WTC11 (cell line): ENCODE data around the gene GLMN. TPM values are rescaled to one million over a fixed set of nuclear protein-coding genes. Genes with fewer than 3 reads are reported as not detected.

Source experiments
- ARID4B ChIP-seq: sonication (generic); formaldehyde crosslinking; IDR thresholded peaks from 2 replicates; pipeline ENCODE4 v1.8.0; 2023; ENCODE audit warnings: missing genetic modification reagents, mild to moderate bottlenecking, borderline replicate concordance
- ATF2 ChIP-seq: sonication (generic); formaldehyde crosslinking; IDR thresholded peaks from 2 replicates; pipeline ENCODE4 v1.8.1; 2022; ENCODE audit warnings: low read depth, missing genetic modification reagents, borderline replicate concordance
- CBFB ChIP-seq: sonication (generic); formaldehyde crosslinking; IDR thresholded peaks from 2 replicates; pipeline ENCODE4 v1.8.1; 2022; ENCODE audit warnings: mild to moderate bottlenecking, low read depth, missing genetic modification reagents
- CTCF ChIP-seq: fragments of 200-600 bp; IDR thresholded peaks from 2 replicates; pipeline ENCODE4 v1.8.0; 2022; ENCODE audit warnings: antibody characterized with exemption
- E2F5 ChIP-seq: sonication (generic); formaldehyde crosslinking; IDR thresholded peaks from 2 replicates; pipeline ENCODE4 v1.8.1; 2022; ENCODE audit warnings: mild to moderate bottlenecking, moderate library complexity, missing genetic modification reagents
- FOXK1 ChIP-seq: sonication (generic); formaldehyde crosslinking; IDR thresholded peaks from 2 replicates; pipeline ENCODE4 v1.8.0; 2022; ENCODE audit warnings: mild to moderate bottlenecking, moderate library complexity, missing genetic modification reagents
- JAZF1 ChIP-seq: fragments of 250-450 bp; sonication (Bioruptor Pico); IDR thresholded peaks from 2 replicates; pipeline ENCODE4 v1.9.0; 2021; ENCODE audit warnings: moderate library complexity, mild to moderate bottlenecking, inconsistent platforms
- JUN ChIP-seq: sonication (generic); formaldehyde crosslinking; IDR thresholded peaks from 2 replicates; pipeline ENCODE4 v1.8.0; 2023; ENCODE audit warnings: mild to moderate bottlenecking, missing genetic modification reagents
- NR1H2 ChIP-seq: sonication (generic); formaldehyde crosslinking; IDR thresholded peaks from 2 replicates; pipeline ENCODE4 v1.9.0; 2021; ENCODE audit warnings: mild to moderate bottlenecking, moderate library complexity, missing genetic modification reagents
- NR3C1 ChIP-seq: sonication (generic); formaldehyde crosslinking; conservative IDR thresholded peaks from 2 replicates; pipeline ENCODE4 v1.8.1; 2023; ENCODE audit warnings: low read depth, mild to moderate bottlenecking, missing genetic modification reagents
- PRRX2 ChIP-seq: fragments of 250-450 bp; sonication (Bioruptor Pico); IDR thresholded peaks from 2 replicates; pipeline ENCODE4 v1.8.0; 2021; ENCODE audit warnings: mild to moderate bottlenecking
- RORB ChIP-seq: fragments of 250-450 bp; sonication (Bioruptor Pico); IDR thresholded peaks from 2 replicates; pipeline ENCODE4 v1.9.0; 2021; ENCODE audit warnings: mild to moderate bottlenecking
- SP1 ChIP-seq: sonication (generic); formaldehyde crosslinking; conservative IDR thresholded peaks from 2 replicates; pipeline ENCODE4 v1.8.1; 2022; ENCODE audit warnings: missing genetic modification reagents
- STAT6 ChIP-seq: sonication (generic); formaldehyde crosslinking; conservative IDR thresholded peaks from 2 replicates; pipeline ENCODE4 v1.8.1; 2023; ENCODE audit warnings: mild to moderate bottlenecking, low read depth, missing genetic modification reagents, moderate library complexity
- TEAD1 ChIP-seq: sonication (generic); formaldehyde crosslinking; IDR thresholded peaks from 2 replicates; pipeline ENCODE4 v1.8.0; 2022; ENCODE audit warnings: mild to moderate bottlenecking, missing genetic modification reagents
- ZNF232 ChIP-seq: sonication (generic); formaldehyde crosslinking; IDR thresholded peaks from 2 replicates; pipeline ENCODE4 v1.8.0; 2022; ENCODE audit warnings: mild to moderate bottlenecking, missing genetic modification reagents
- total RNA-seq: library from RNA; stranded (reverse); gene quantifications from 3 replicates; pipeline ENCODE4 v1.2.3, GENCODE V29; 2021

GLMN gene
- total RNA-seq, 1 experiment from 2014 or later = 20.9 TPM

GRCh38 chr1:92298573-92299476 is at the start of gene GLMN, which contains the start of gene RPAP2 (continued):
- TF ChIP-seq STAT6 (CRISPR knock-in tag) (no peak), CBFB (CRISPR knock-in tag) (no peak), PRRX2 (no peak), TEAD1 (CRISPR knock-in tag) (peak; percentile 48), NR1H2 (no peak), RORB (CRISPR knock-in tag) (no peak), E2F5 (0 out of 2 replicates have a peak, but pooled peaks have one; percentile 72), JUN (no peak), CTCF (no peak), JAZF1 (CRISPR knock-in tag) (no peak), NR3C1 (CRISPR knock-in tag) (no peak), ARID4B (CRISPR knock-in tag) (peak; percentile 77; the same call in 1 of the 2 replicates), ZNF232 (CRISPR knock-in tag) (peak; percentile 31; the same call in 1 of the 2 replicates), FOXK1 (CRISPR knock-in tag) (peak; percentile 34; the same call in 1 of the 2 replicates), ATF2 (no peak), SP1 (CRISPR knock-in tag) (peak; percentile 63; the same call in 1 of the 2 replicates)
- TF ChIP-seq, all 79 proteins: peak for 24
